ENCODE data around the gene BTBD10.

BTBD10 gene

GRCh38 chr11:13462901-13463778 lies at the start of gene BTBD10:
Gene BTBD10 (minus strand): TSS chr11:13463222. CDS start chr11:13445124, 18,098 bp downstream.
- DNase-seq (ENCODE audit: low read depth) = peak; percentile 94

- no peak for DNase-seq (ENCODE audit: low read depth)
Observed at GRCh38 chr11:13503393-13503792, 40.4 kb upstream of the BTBD10 start.

- no peak for DNase-seq (ENCODE audit: low read depth)
Observed at GRCh38 chr11:13502492-13502891, 39.5 kb upstream of the BTBD10 start.

GRCh38 chr11:13495929-13496328 lies 32.9 kb upstream of the BTBD10 start, which contains the start of gene PTH:
Gene PTH (minus strand): TSS chr11:13495997. CDS start chr11:13492855, 3,142 bp downstream.
- no peak for DNase-seq (ENCODE audit: low read depth)

- DNase-seq (ENCODE audit: low read depth) = no peak
Observed at GRCh38 chr11:13494051-13494450, 31.0 kb upstream of the BTBD10 start.

GRCh38 chr11:13487661-13488030 lies 24.6 kb upstream of the BTBD10 start:
- no peak for DNase-seq (ENCODE audit: low read depth)

GRCh38 chr11:13486926-13487660 lies 24.1 kb upstream of the BTBD10 start:
- no peak for DNase-seq (ENCODE audit: low read depth)

GRCh38 chr11:13480198-13480597 lies 17.2 kb upstream of the BTBD10 start:
- DNase-seq (ENCODE audit: low read depth) = no peak

- DNase-seq (ENCODE audit: low read depth) = no peak
Observed at GRCh38 chr11:13479688-13480087, 16.7 kb upstream of the BTBD10 start.

GRCh38 chr11:13475091-13475490 lies 12.1 kb upstream of the BTBD10 start:
- DNase-seq (ENCODE audit: low read depth) = no peak

GRCh38 chr11:13473013-13473722 lies 10.1 kb upstream of the BTBD10 start:
- no peak for DNase-seq (ENCODE audit: low read depth)

GRCh38 chr11:13468750-13469149 lies 5.7 kb upstream of the BTBD10 start:
- DNase-seq (ENCODE audit: low read depth) = no peak

- peak; percentile 52 for DNase-seq (ENCODE audit: low read depth)
Observed at GRCh38 chr11:13465909-13466371, 2.9 kb upstream of the BTBD10 start.

GRCh38 chr11:13463779-13464290 lies 813 bp upstream of the BTBD10 start:
- DNase-seq (ENCODE audit: low read depth) = no peak

- DNase-seq (ENCODE audit: low read depth) = peak; percentile 62
Observed at GRCh38 chr11:13462311-13462900, 616 bp downstream of the BTBD10 start.

- DNase-seq (ENCODE audit: low read depth) = no peak
Observed at GRCh38 chr11:13461291-13461690, 1.7 kb downstream of the BTBD10 start.

GRCh38 chr11:13450832-13451397 lies 12.1 kb downstream of the BTBD10 start:
- DNase-seq (ENCODE audit: low read depth) = no peak

- DNase-seq (ENCODE audit: low read depth) = no peak
Observed at GRCh38 chr11:13449522-13449921, 13.5 kb downstream of the BTBD10 start.

GRCh38 chr11:13448876-13449275 lies 14.1 kb downstream of the BTBD10 start:
- DNase-seq (ENCODE audit: low read depth) = peak; percentile 36

GRCh38 chr11:13446444-13446843 lies 16.6 kb downstream of the BTBD10 start:
- peak; percentile 61 for DNase-seq (ENCODE audit: low read depth)

- DNase-seq (ENCODE audit: low read depth) = no peak
Observed at GRCh38 chr11:13445588-13445987, 17.4 kb downstream of the BTBD10 start.
